GM12801 (cell line): ENCODE measurements around the gene GIMAP8.

Experiments used
- TF ChIP-seq, protein P1 (sequence below): IDR thresholded peaks from one replicate; pipeline ENCODE4 v1.5.1; 2011; ENCODE audit warnings: control low read depth; ENCODE audit not compliant: insufficient read length; ENCODE audit errors: extremely low read depth

Gene GIMAP8

GRCh38 chr7:150476285-150476684 lies 25.9 kb downstream of the GIMAP8 start:
- TF ChIP-seq, protein P1, sequence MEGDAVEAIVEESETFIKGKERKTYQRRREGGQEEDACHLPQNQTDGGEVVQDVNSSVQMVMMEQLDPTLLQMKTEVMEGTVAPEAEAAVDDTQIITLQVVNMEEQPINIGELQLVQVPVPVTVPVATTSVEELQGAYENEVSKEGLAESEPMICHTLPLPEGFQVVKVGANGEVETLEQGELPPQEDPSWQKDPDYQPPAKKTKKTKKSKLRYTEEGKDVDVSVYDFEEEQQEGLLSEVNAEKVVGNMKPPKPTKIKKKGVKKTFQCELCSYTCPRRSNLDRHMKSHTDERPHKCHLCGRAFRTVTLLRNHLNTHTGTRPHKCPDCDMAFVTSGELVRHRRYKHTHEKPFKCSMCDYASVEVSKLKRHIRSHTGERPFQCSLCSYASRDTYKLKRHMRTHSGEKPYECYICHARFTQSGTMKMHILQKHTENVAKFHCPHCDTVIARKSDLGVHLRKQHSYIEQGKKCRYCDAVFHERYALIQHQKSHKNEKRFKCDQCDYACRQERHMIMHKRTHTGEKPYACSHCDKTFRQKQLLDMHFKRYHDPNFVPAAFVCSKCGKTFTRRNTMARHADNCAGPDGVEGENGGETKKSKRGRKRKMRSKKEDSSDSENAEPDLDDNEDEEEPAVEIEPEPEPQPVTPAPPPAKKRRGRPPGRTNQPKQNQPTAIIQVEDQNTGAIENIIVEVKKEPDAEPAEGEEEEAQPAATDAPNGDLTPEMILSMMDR: no peak

- TF ChIP-seq, protein P1: no peak
These were observed 26.6 kb downstream of the GIMAP8 start for GRCh38 chr7:150476819-150477631.

DNA sequence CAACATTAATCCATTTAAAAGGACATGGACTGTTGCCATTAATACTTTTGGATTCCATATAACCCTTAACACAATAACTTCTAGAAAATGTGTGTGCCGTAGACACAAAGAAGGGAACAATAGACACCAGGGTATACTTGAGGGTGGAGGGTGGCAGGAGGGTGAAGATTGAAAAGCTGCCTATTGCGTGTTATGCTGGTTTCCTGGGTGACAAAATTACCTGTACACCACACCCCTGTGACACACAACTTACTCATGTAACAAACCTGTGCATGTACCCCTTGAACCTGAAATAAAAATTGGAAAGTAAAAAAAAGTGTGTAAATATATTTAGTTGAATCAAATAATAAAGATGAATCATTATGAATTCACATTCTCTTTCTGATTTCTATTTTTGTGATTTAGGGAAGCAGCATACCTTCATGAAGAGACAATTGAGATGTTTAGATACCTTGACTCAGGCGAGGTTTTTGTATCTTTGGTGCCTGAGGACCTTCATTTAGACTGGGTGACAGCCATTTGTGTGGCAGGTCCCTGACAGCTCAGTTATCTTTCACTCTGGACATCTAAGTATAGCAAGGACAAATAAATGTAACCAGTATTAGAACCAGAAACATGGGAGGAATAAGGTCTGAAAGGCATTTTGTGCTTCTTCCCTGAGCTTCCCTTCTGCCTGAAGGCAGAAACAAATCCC lies 28.7 kb downstream of the GIMAP8 start:
- TF ChIP-seq, protein P1: no peak

- TF ChIP-seq, protein P1: no peak
These were observed 30.9 kb downstream of the GIMAP8 start for GRCh38 chr7:150481186-150481920.

DNA sequence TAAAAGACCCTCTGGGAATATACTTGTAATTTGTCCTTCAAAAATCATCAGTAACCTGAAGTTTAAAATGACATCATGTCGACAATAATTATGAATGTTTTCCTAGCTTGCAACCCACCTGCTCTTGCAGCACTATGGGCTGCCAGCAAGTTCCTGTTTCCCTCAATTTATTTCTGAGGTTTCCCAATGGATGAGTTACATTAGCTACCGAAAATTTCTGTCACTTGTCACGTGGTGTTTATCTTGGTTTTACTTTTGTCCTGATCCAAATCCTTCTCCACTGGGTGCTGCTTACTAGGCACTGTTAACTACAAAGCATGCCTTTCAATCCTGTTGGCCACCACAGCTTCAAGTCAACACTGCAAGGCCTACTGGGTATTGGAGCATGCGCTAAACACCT lies 31.5 kb downstream of the GIMAP8 start:
- TF ChIP-seq, protein P1: no peak

DNA sequence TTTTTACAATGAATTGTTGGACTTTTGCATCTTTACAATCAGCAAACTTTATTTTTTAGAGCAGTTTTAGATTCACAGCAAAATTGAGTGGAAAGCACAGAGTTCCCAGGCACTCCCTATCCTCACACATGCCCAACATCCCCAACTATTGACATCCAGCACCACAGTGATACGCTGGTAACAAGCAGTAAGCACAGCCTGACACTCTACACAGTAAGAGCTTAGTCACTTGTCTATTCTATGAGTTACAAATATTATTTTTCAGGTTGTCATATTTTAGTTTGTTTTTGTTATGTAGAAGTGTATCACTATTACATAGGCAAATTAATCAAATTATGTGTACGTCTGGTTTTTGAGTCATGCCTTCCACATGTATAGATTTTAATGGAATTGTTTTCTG lies 37.2 kb downstream of the GIMAP8 start:
- TF ChIP-seq, protein P1: no peak

- TF ChIP-seq, protein P1: no peak
These were observed 39.4 kb downstream of the GIMAP8 start for GRCh38 chr7:150489782-150490181.
